WTC11 (cell line): Measurements from ENCODE around the gene DCAF15. TPM values are rescaled to one million over a fixed set of nuclear protein-coding genes. Genes with fewer than 3 reads are reported as not detected.
A peak's percentile ranks its signal among the peaks of the same experiment; 100 is the strongest.

ENCODE experiments used
- ATAC-seq: fragments of 200-7000 bp; cut with Tn5 transposase; 2 replicates; pipeline ENCODE4 v1.10.0; 2021; ENCODE audit warnings: mild to moderate bottlenecking, moderate library complexity
- CTCF ChIA-PET: fragments of 300-600 bp; sonication (Branson Sonifier 250); formaldehyde crosslinking; loops from one replicate; lab custom pipeline; 2021; ENCODE audit warnings: antibody characterized with exemption; lab: Charles Lee
- POLR2A ChIA-PET: fragments of 350-600 bp; sonication (Branson Sonifier 250); formaldehyde crosslinking; loops from one replicate; lab custom pipeline; 2021; ENCODE audit warnings: antibody characterized with exemption; lab: Charles Lee
- DNase-seq: peaks from one replicate; pipeline ENCODE4 v3.0.0; 2021; ENCODE audit warnings: low spot score
- H3K27ac Mint-ChIP-seq: 2 replicates; pipeline ENCODE4 v1.8.0; 2021; ENCODE audit warnings: mixed read lengths
- H3K27me3 Mint-ChIP-seq: 2 replicates; pipeline ENCODE4 v1.8.0; 2021; ENCODE audit warnings: low read depth, mild to moderate bottlenecking, moderate library complexity, mixed read lengths
- H3K36me3 Mint-ChIP-seq: 2 replicates; pipeline ENCODE4 v1.8.0; 2021; ENCODE audit warnings: mixed read lengths
- H3K4me1 Mint-ChIP-seq: 2 replicates; pipeline ENCODE4 v1.8.0; 2022; ENCODE audit warnings: mixed read lengths
- H3K4me3 Mint-ChIP-seq: 2 replicates; pipeline ENCODE4 v1.8.0; 2021; ENCODE audit warnings: mild to moderate bottlenecking, moderate library complexity, mixed read lengths
- H3K9me3 Mint-ChIP-seq: 2 replicates; pipeline ENCODE4 v1.8.0; 2021; ENCODE audit warnings: mixed read lengths
- ATF1 ChIP-seq: sonication (generic); formaldehyde crosslinking; IDR thresholded peaks from 2 replicates; pipeline ENCODE4 v1.8.1; 2023; ENCODE audit warnings: mild to moderate bottlenecking, moderate library complexity, missing genetic modification reagents
- CREM ChIP-seq: sonication (generic); formaldehyde crosslinking; IDR thresholded peaks from 2 replicates; pipeline ENCODE4 v1.8.1; 2022; ENCODE audit warnings: mild to moderate bottlenecking, missing genetic modification reagents, moderate library complexity
- ELF4 ChIP-seq: sonication (generic); formaldehyde crosslinking; IDR thresholded peaks from 2 replicates; pipeline ENCODE4 v1.8.1; 2022; ENCODE audit warnings: low read depth, mild to moderate bottlenecking, moderate library complexity, missing genetic modification reagents
- GTF2I ChIP-seq: fragments of 250-450 bp; sonication (Bioruptor Pico); conservative IDR thresholded peaks from 2 replicates; pipeline ENCODE4 v1.4.0; 2021; ENCODE audit warnings: mild to moderate bottlenecking
- OVOL2 ChIP-seq: fragments of 250-450 bp; sonication (Bioruptor Pico); IDR thresholded peaks from 2 replicates; pipeline ENCODE4 v1.9.0; 2021; ENCODE audit warnings: mild to moderate bottlenecking, borderline replicate concordance
- RELA ChIP-seq: sonication (generic); formaldehyde crosslinking; IDR thresholded peaks from 2 replicates; pipeline ENCODE4 v1.8.1; 2022; ENCODE audit warnings: missing genetic modification reagents, mild to moderate bottlenecking, borderline replicate concordance
- SP1 ChIP-seq: sonication (generic); formaldehyde crosslinking; conservative IDR thresholded peaks from 2 replicates; pipeline ENCODE4 v1.8.1; 2022; ENCODE audit warnings: missing genetic modification reagents
- TCF7 ChIP-seq: sonication (generic); formaldehyde crosslinking; IDR thresholded peaks from 2 replicates; pipeline ENCODE4 v1.8.0; 2022; ENCODE audit warnings: mild to moderate bottlenecking, low read depth, missing genetic modification reagents, moderate library complexity
- TEAD4 ChIP-seq: sonication (generic); formaldehyde crosslinking; IDR thresholded peaks from 2 replicates; pipeline ENCODE4 v1.8.0; 2022; ENCODE audit warnings: mild to moderate bottlenecking, missing genetic modification reagents
- total RNA-seq: library from RNA; stranded (reverse); gene quantifications from 3 replicates; pipeline ENCODE4 v1.2.3, GENCODE V29; 2021
- TF ChIP-seq, protein P1 (sequence below): fragments of 250-450 bp; sonication (Bioruptor Pico); IDR thresholded peaks from 2 replicates; pipeline ENCODE4 v1.9.0; 2021; ENCODE audit warnings: mild to moderate bottlenecking, borderline replicate concordance
- TF ChIP-seq, protein P2 (sequence below): fragments of 250-450 bp; sonication (Bioruptor Pico); IDR thresholded peaks from 2 replicates; pipeline ENCODE4 v1.9.0; 2021; ENCODE audit warnings: mild to moderate bottlenecking
- TF ChIP-seq, protein P3 (sequence below): fragments of 250-450 bp; sonication (Bioruptor Pico); IDR thresholded peaks from 2 replicates; pipeline ENCODE4 v1.9.0; 2021; ENCODE audit warnings: moderate library complexity, mild to moderate bottlenecking, inconsistent platforms, borderline replicate concordance
- TF ChIP-seq, protein P4 (sequence below): fragments of 200-600 bp; IDR thresholded peaks from 2 replicates; pipeline ENCODE4 v1.8.0; 2022; ENCODE audit warnings: antibody characterized with exemption
- TF ChIP-seq, protein P5 (sequence below): sonication (generic); formaldehyde crosslinking; IDR thresholded peaks from 2 replicates; pipeline ENCODE4 v1.8.1; 2023; ENCODE audit warnings: mild to moderate bottlenecking, moderate library complexity, missing genetic modification reagents
- TF ChIP-seq, protein P6 (sequence below): sonication (generic); formaldehyde crosslinking; IDR thresholded peaks from 2 replicates; pipeline ENCODE4 v1.8.0; 2022; ENCODE audit warnings: mild to moderate bottlenecking, missing genetic modification reagents

Gene DCAF15
- total RNA-seq, 1 experiment from 2014 or later, result 82.9 TPM

DNA sequence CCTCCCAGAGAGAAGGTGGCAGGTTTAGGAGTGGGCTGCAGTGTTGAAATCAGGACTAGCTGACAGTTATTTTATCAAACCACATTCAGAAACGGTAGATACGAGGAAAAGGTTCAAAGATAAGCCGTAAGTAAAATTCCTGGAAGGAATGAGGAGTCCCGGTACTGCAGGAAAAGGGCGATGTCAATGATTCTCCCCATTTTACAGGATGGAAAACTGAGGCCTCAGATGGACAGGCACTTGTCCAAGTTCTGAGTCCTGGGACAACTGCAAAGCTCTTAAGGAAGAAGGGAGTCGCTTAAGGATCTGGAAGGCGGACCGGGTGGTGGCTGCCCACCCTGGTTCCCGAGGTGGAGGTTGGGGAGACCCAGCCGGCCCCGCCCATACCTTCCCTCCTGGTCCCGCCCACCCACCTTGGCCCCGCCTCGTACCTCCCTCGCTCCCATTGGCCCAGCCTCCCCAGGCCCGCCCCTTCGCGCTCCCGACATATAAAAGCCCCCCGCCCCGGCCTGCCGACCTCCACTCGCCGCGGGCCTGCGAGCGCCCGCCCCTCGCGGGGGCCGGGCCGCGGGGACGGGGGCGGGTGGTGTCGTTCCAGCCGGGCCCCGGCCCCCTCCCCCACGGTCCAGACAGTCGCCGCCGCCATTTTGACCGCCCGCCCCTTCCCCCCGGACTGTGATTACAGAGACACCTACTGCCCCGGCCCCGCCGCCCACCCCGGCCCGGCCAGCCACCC lies 53.2 kb downstream of the DCAF15 start:
- peaks cover 4% of the 10 kb centered on the region for H3K36me3 Mint-ChIP-seq
- POLR2A ChIA-PET, result interaction anchor here (1.1 to 1.8 kb wide), 5 partner anchors 10 to 52 kb away, joined by 3 to 11 read pairs (median 5); partner anchors contain the start of gene IL27RA
- DNase-seq, result peak; percentile 95
- H3K9me3 Mint-ChIP-seq, result no peaks in the 10 kb centered on the region
- CTCF ChIA-PET, result interaction anchor here (1.0 to 3.0 kb wide), 12 partner anchors 16 to 131 kb away, joined by 3 to 19 read pairs (median 6); partner anchors contain the start of genes ASF1B, IL27RA and MISP3
- TF ChIP-seq, protein P1, sequence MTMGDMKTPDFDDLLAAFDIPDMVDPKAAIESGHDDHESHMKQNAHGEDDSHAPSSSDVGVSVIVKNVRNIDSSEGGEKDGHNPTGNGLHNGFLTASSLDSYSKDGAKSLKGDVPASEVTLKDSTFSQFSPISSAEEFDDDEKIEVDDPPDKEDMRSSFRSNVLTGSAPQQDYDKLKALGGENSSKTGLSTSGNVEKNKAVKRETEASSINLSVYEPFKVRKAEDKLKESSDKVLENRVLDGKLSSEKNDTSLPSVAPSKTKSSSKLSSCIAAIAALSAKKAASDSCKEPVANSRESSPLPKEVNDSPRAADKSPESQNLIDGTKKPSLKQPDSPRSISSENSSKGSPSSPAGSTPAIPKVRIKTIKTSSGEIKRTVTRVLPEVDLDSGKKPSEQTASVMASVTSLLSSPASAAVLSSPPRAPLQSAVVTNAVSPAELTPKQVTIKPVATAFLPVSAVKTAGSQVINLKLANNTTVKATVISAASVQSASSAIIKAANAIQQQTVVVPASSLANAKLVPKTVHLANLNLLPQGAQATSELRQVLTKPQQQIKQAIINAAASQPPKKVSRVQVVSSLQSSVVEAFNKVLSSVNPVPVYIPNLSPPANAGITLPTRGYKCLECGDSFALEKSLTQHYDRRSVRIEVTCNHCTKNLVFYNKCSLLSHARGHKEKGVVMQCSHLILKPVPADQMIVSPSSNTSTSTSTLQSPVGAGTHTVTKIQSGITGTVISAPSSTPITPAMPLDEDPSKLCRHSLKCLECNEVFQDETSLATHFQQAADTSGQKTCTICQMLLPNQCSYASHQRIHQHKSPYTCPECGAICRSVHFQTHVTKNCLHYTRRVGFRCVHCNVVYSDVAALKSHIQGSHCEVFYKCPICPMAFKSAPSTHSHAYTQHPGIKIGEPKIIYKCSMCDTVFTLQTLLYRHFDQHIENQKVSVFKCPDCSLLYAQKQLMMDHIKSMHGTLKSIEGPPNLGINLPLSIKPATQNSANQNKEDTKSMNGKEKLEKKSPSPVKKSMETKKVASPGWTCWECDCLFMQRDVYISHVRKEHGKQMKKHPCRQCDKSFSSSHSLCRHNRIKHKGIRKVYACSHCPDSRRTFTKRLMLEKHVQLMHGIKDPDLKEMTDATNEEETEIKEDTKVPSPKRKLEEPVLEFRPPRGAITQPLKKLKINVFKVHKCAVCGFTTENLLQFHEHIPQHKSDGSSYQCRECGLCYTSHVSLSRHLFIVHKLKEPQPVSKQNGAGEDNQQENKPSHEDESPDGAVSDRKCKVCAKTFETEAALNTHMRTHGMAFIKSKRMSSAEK, result no peak
- TF ChIP-seq, protein P2, sequence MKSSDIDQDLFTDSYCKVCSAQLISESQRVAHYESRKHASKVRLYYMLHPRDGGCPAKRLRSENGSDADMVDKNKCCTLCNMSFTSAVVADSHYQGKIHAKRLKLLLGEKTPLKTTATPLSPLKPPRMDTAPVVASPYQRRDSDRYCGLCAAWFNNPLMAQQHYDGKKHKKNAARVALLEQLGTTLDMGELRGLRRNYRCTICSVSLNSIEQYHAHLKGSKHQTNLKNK (CRISPR knock-in tag), result no peak
- TF ChIP-seq TEAD4 (CRISPR knock-in tag), result no peak
- TF ChIP-seq, protein P3, sequence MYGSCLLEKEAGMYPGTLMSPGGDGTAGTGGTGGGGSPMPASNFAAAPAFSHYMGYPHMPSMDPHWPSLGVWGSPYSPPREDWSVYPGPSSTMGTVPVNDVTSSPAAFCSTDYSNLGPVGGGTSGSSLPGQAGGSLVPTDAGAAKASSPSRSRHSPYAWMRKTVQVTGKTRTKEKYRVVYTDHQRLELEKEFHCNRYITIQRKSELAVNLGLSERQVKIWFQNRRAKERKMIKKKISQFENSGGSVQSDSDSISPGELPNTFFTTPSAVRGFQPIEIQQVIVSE (CRISPR knock-in tag), result no peak
- TF ChIP-seq, protein P4, sequence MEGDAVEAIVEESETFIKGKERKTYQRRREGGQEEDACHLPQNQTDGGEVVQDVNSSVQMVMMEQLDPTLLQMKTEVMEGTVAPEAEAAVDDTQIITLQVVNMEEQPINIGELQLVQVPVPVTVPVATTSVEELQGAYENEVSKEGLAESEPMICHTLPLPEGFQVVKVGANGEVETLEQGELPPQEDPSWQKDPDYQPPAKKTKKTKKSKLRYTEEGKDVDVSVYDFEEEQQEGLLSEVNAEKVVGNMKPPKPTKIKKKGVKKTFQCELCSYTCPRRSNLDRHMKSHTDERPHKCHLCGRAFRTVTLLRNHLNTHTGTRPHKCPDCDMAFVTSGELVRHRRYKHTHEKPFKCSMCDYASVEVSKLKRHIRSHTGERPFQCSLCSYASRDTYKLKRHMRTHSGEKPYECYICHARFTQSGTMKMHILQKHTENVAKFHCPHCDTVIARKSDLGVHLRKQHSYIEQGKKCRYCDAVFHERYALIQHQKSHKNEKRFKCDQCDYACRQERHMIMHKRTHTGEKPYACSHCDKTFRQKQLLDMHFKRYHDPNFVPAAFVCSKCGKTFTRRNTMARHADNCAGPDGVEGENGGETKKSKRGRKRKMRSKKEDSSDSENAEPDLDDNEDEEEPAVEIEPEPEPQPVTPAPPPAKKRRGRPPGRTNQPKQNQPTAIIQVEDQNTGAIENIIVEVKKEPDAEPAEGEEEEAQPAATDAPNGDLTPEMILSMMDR, result no peak
- no peak for TF ChIP-seq CREM (CRISPR knock-in tag)
- TF ChIP-seq ELF4 (CRISPR knock-in tag), result no peak
- peak; percentile 56; the same call in 1 of the 2 replicates for TF ChIP-seq SP1 (CRISPR knock-in tag)
- TF ChIP-seq GTF2I (CRISPR knock-in tag), result peak; percentile 96
- no peak for TF ChIP-seq TCF7
- no peak for TF ChIP-seq OVOL2
- no peak for TF ChIP-seq ATF1
- TF ChIP-seq, protein P5, sequence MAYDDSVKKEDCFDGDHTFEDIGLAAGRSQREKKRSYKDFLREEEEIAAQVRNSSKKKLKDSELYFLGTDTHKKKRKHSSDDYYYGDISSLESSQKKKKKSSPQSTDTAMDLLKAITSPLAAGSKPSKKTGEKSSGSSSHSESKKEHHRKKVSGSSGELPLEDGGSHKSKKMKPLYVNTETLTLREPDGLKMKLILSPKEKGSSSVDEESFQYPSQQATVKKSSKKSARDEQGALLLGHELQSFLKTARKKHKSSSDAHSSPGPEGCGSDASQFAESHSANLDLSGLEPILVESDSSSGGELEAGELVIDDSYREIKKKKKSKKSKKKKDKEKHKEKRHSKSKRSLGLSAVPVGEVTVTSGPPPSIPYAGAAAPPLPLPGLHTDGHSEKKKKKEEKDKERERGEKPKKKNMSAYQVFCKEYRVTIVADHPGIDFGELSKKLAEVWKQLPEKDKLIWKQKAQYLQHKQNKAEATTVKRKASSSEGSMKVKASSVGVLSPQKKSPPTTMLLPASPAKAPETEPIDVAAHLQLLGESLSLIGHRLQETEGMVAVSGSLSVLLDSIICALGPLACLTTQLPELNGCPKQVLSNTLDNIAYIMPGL (CRISPR knock-in tag), result no peak
- TF ChIP-seq RELA (CRISPR knock-in tag), result no peak
- TF ChIP-seq, protein P6, sequence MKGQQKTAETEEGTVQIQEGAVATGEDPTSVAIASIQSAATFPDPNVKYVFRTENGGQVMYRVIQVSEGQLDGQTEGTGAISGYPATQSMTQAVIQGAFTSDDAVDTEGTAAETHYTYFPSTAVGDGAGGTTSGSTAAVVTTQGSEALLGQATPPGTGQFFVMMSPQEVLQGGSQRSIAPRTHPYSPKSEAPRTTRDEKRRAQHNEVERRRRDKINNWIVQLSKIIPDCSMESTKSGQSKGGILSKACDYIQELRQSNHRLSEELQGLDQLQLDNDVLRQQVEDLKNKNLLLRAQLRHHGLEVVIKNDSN (CRISPR knock-in tag), result no peak
- peak overlapping the region; percentile 97 for H3K27ac Mint-ChIP-seq
- ATAC-seq, result peak; percentile 62
- H3K27me3 Mint-ChIP-seq, result peaks cover 4% of the 10 kb centered on the region
- peaks cover 19% of the 10 kb centered on the region for H3K4me1 Mint-ChIP-seq
- peak overlapping the region; percentile 92 for H3K4me3 Mint-ChIP-seq
